IPS-18a (cell line): ENCODE results near the gene ADAMTSL1.

Source experiments
- H3K27ac ChIP-seq: one replicate; pipeline ENCODE4 v1.5.1; 2013; ENCODE audit warnings: low read length
- H3K27me3 ChIP-seq: one replicate; pipeline ENCODE4 v1.6.1; 2013; ENCODE audit warnings: mild to moderate bottlenecking, low read length; ENCODE audit not compliant: control insufficient read depth, insufficient read depth
- H3K36me3 ChIP-seq: one replicate; pipeline ENCODE4 v1.6.1; 2013; ENCODE audit warnings: low read depth, low read length; ENCODE audit not compliant: control insufficient read depth
- H3K4me1 ChIP-seq: one replicate; pipeline ENCODE4 v1.6.1; 2013; ENCODE audit warnings: low read depth, low read length; ENCODE audit not compliant: control insufficient read depth
- H3K4me3 ChIP-seq: one replicate; pipeline ENCODE4 v1.5.1; 2013; ENCODE audit warnings: low read length
- H3K9ac ChIP-seq: one replicate; pipeline ENCODE4 v1.6.1; 2013; ENCODE audit warnings: mild to moderate bottlenecking, low read length, moderate library complexity
- H3K9me3 ChIP-seq: one replicate; pipeline ENCODE4 v1.6.1; 2013; ENCODE audit warnings: low read depth, low read length; ENCODE audit not compliant: control insufficient read depth

The ADAMTSL1 gene

DNA sequence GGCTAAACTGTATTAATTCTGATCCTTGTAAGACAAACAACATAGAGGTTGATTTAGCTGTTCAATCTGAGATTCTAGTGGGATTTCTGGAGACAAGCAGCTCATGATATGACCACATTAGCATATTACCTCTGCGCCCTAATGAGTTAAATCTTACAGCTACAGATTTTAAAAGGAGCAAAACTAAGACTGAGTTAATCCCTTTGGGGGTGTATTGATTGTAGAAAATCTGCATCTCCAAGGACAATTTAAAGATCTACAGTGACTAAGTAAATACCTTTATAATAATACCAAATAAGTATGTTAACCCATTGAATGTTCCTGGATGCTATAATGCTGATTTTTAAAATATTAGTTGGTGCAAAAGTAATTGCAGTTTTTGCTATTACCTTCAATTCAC lies 33.2 kb downstream of the ADAMTSL1 start:
- no peaks in the 10 kb centered on the region for H3K9me3 ChIP-seq
- peaks cover 11% of the 10 kb centered on the region for H3K4me1 ChIP-seq
- no peaks in the 10 kb centered on the region for H3K27me3 ChIP-seq
- H3K27ac ChIP-seq = no peak overlapping the region
- no peak overlapping the region for H3K9ac ChIP-seq
- no peaks in the 10 kb centered on the region for H3K36me3 ChIP-seq
- H3K4me3 ChIP-seq = no peak overlapping the region

- no peak overlapping the region for H3K4me3 ChIP-seq
- H3K9ac ChIP-seq = no peak overlapping the region
- no peaks in the 10 kb centered on the region for H3K36me3 ChIP-seq
- H3K4me1 ChIP-seq = no peaks in the 10 kb centered on the region
- H3K27me3 ChIP-seq = no peaks in the 10 kb centered on the region
- H3K9me3 ChIP-seq = no peaks in the 10 kb centered on the region
- H3K27ac ChIP-seq = no peak overlapping the region
Measured at GRCh38 chr9:18516514-18516913, 42.6 kb downstream of the ADAMTSL1 start.

GRCh38 chr9:18516965-18517364 lies 43.0 kb downstream of the ADAMTSL1 start:
- H3K4me3 ChIP-seq = no peak overlapping the region
- no peaks in the 10 kb centered on the region for H3K36me3 ChIP-seq
- H3K9ac ChIP-seq = no peak overlapping the region
- no peaks in the 10 kb centered on the region for H3K9me3 ChIP-seq
- no peaks in the 10 kb centered on the region for H3K27me3 ChIP-seq
- no peaks in the 10 kb centered on the region for H3K4me1 ChIP-seq
- H3K27ac ChIP-seq = no peak overlapping the region

DNA sequence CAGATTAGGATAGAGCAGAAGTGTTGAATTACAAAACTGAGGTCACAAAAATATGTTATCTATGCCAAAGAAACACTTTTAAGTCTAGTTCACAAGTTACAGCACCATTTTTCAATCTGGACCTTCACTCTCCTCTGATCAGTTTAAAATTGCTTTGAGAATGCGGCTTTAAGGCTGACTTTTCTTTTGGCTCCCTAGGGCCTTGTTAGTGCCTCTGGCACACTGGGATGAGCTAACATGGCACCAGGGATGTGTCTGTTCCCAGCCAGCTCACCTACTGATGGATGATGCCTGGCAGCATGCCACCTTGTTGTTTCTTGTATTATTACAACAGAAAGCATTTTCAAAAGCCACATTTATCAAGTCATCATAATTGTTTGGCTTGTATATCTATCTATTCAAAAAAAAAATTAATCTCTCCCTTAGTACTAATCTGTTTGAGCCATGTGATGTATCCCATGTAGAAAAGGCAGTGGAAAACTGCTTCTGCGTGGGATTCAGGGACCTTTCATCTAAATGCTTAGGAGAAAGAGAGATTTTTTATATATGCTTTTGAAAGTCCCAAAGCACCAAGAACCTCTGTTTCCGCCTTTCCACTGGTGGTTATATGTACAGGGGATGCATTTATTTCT lies 46.6 kb downstream of the ADAMTSL1 start:
- Histone ChIP-seq H3K27me3 (no peaks in the 10 kb centered on the region), H3K9ac (no peak overlapping the region), H3K4me1 (no peaks in the 10 kb centered on the region), H3K4me3 (no peak overlapping the region), H3K9me3 (no peaks in the 10 kb centered on the region), H3K27ac (no peak overlapping the region), H3K36me3 (no peaks in the 10 kb centered on the region)

GRCh38 chr9:18526685-18527084 lies 52.7 kb downstream of the ADAMTSL1 start:
- peaks cover 5% of the 10 kb centered on the region for H3K4me1 ChIP-seq
- no peaks in the 10 kb centered on the region for H3K9me3 ChIP-seq
- H3K9ac ChIP-seq = no peak overlapping the region
- no peaks in the 10 kb centered on the region for H3K27me3 ChIP-seq
- no peak overlapping the region for H3K4me3 ChIP-seq
- H3K36me3 ChIP-seq = no peaks in the 10 kb centered on the region
- no peak overlapping the region for H3K27ac ChIP-seq

DNA sequence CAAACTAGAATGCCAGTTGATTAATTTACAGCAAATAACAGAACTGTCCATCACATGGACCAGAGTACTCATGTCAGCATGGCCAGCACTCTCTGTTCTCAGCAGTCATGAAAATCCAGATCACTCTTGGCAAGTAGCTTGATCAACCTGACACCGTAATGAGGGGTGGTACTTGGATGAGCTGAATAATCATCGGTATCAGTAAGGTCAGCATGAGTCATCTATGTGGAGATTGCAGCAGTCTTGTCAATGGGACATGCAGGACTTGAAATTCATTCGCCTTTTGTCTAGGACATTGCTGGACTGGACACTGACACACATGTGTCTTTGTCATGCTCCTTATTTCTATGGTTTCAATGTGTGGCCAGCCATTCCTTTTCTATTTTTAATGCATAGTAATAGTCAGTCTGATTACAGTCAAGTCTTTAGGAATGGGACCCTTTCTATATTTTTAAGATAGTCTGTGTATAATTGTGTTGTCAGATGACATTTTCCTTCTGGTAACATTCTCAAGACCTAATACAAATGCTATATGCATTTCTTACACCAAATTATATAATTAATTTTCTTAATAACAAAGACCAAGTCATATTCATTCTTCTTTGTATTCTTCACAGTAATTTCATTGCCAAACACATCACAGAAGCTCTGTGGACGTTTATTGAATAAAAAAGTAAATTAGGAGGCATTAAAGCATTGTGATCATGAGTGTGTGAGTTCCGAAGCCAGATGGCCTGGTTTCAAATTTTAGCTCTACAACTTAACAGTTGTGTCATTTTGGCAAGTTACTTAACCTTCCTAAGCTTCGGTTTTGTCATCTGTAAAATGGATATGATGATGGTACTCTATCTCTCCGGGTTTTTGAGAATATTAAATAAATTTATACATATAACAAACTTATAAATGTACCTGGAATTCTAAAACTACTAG lies 57.4 kb downstream of the ADAMTSL1 start:
- H3K9me3 ChIP-seq = peaks cover 21% of the 10 kb centered on the region
- no peaks in the 10 kb centered on the region for H3K27me3 ChIP-seq
- H3K27ac ChIP-seq = no peak overlapping the region
- H3K4me3 ChIP-seq = no peak overlapping the region
- H3K9ac ChIP-seq = no peak overlapping the region
- H3K36me3 ChIP-seq = no peaks in the 10 kb centered on the region
- H3K4me1 ChIP-seq = peaks cover 6% of the 10 kb centered on the region

GRCh38 chr9:18534611-18535010 lies 60.7 kb downstream of the ADAMTSL1 start:
- Histone ChIP-seq H3K27me3 (no peaks in the 10 kb centered on the region), H3K9ac (no peak overlapping the region), H3K4me3 (no peak overlapping the region), H3K9me3 (peaks cover 21% of the 10 kb centered on the region), H3K27ac (no peak overlapping the region), H3K36me3 (no peaks in the 10 kb centered on the region), H3K4me1 (peaks cover 9% of the 10 kb centered on the region)

- Histone ChIP-seq H3K9me3 (peaks cover 21% of the 10 kb centered on the region), H3K36me3 (no peaks in the 10 kb centered on the region), H3K4me3 (no peak overlapping the region), H3K27me3 (no peaks in the 10 kb centered on the region), H3K27ac (peak overlapping the region; percentile 16), H3K4me1 (peaks cover 9% of the 10 kb centered on the region), H3K9ac (no peak overlapping the region)
Measured at GRCh38 chr9:18536554-18536953, 62.6 kb downstream of the ADAMTSL1 start.

DNA sequence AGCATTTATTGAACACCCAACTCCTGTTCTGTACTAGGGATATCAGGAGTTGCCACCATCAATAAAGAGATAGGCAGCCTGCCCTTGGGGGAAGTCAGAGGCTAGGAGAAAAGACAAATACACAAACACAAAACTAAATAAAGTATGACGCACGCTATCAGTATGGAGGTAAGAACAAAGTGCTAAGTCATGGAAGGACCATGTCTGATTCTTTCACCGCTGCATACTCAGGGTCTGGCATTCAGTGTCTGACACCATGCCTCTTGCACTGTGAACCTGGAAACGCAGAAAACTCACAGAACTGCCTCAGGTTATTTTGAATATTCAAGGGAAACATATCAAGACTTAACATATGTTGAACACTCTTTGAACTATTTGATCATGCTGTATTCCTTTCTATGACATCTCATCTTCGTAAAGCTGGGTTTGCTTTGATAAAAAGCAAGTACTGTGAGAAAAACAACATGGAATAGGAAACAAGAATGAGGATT lies 65.3 kb downstream of the ADAMTSL1 start:
- H3K36me3 ChIP-seq = no peaks in the 10 kb centered on the region
- no peak overlapping the region for H3K27ac ChIP-seq
- H3K4me1 ChIP-seq = peaks cover 9% of the 10 kb centered on the region
- H3K9me3 ChIP-seq = peaks cover 15% of the 10 kb centered on the region
- H3K27me3 ChIP-seq = no peaks in the 10 kb centered on the region
- H3K4me3 ChIP-seq = no peak overlapping the region
- H3K9ac ChIP-seq = no peak overlapping the region

GRCh38 chr9:18542837-18543405 lies 69.0 kb downstream of the ADAMTSL1 start:
- no peaks in the 10 kb centered on the region for H3K9me3 ChIP-seq
- H3K9ac ChIP-seq = no peak overlapping the region
- H3K4me1 ChIP-seq = no peaks in the 10 kb centered on the region
- no peaks in the 10 kb centered on the region for H3K36me3 ChIP-seq
- H3K27me3 ChIP-seq = no peaks in the 10 kb centered on the region
- H3K27ac ChIP-seq = no peak overlapping the region
- H3K4me3 ChIP-seq = no peak overlapping the region

DNA sequence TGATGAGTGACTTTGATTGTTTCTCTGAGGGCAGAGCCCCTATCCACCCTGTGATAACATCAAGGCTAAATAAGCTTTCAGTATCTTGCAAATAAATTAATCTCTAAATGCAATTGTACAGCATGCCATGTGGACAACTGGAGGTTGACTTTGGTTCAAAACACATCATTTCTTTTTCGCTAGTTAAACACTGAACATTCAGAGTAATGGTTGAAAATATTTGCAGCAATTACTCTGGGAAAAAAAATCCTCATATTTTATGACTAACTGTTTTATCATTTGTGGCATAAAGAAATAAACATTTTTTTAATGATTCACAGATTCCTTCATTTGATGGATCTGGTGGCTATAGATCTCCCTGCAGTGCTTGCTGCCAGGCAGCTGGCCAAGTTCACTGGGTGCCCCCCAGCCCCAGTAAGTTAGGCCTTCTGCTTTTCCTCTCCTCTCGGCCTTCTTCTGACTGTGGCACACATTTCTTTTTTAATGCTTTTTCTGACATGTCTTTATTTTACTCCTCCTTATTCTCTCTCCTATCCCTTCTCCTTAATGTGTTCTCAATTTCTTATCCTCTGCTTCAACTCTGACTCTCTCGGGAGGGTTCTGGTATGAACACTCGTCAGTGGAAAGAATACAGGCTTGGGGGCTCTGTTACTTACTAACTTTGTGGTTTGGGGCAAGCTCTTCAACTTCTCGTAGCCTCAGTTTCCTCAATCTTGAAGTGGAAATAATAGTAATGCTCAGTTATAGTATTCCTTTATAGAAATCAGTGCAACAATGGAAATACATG lies 69.6 kb downstream of the ADAMTSL1 start:
- Histone ChIP-seq H3K27ac (no peak overlapping the region), H3K36me3 (no peaks in the 10 kb centered on the region), H3K4me1 (no peaks in the 10 kb centered on the region), H3K4me3 (no peak overlapping the region), H3K27me3 (no peaks in the 10 kb centered on the region), H3K9ac (no peak overlapping the region), H3K9me3 (no peaks in the 10 kb centered on the region)
